HG03354 (cell line): Measurements from ENCODE around the gene HES7.
A peak's percentile ranks its signal among the peaks of the same experiment; 100 is the strongest.

Experiments used
- ATAC-seq: cut with Tn5 transposase; IDR thresholded peaks from one replicate; pipeline ENCODE4 v1.9.1; 2021; ENCODE audit warnings: mild to moderate bottlenecking; ENCODE audit not compliant: unreplicated experiment, poor library complexity, severe bottlenecking

Gene HES7

GRCh38 chr17:8125947-8126490 lies 2.1 kb upstream of the HES7 start:
- ATAC-seq, result no peak

GRCh38 chr17:8125154-8125946 lies 1.4 kb upstream of the HES7 start:
- no peak for ATAC-seq

- ATAC-seq, result no peak
Measured at GRCh38 chr17:8124350-8125153, 646 bp upstream of the HES7 start.

- ATAC-seq, result no peak
Measured at GRCh38 chr17:8122924-8123694, 797 bp downstream of the HES7 start.

- ATAC-seq, result no peak
Measured at GRCh38 chr17:8122422-8122923, 1.4 kb downstream of the HES7 start.

GRCh38 chr17:8121681-8122421 lies 2.1 kb downstream of the HES7 start:
- ATAC-seq, result no peak

- no peak for ATAC-seq
Measured at GRCh38 chr17:8121407-8121680, 2.6 kb downstream of the HES7 start.

- no peak for ATAC-seq
Measured at GRCh38 chr17:8120520-8121406, 3.1 kb downstream of the HES7 start.

GRCh38 chr17:8119581-8120519 lies 4.1 kb downstream of the HES7 start:
- ATAC-seq, result peak; percentile 32

GRCh38 chr17:8118769-8119580 lies 4.9 kb downstream of the HES7 start:
- peak; percentile 40 for ATAC-seq

- ATAC-seq, result peak; percentile 0
Measured at GRCh38 chr17:8117980-8118768, 5.7 kb downstream of the HES7 start, which contains the start of gene ALOXE3. Gene ALOXE3, minus strand, starts transcription at chr17:8118514. Its CDS starts 524 bp downstream, at chr17:8117990.

- ATAC-seq, result no peak
Measured at GRCh38 chr17:8117367-8117979, 6.4 kb downstream of the HES7 start.

- no peak for ATAC-seq
Measured at GRCh38 chr17:8116776-8117175, 7.1 kb downstream of the HES7 start.

- ATAC-seq, result no peak
Measured at GRCh38 chr17:8110907-8111306, 13.0 kb downstream of the HES7 start.

- no peak for ATAC-seq
Measured at GRCh38 chr17:8110456-8110804, 13.5 kb downstream of the HES7 start.
